K562 (cell line): ENCODE results near the gene KIF26B. TPM values are rescaled to one million over a fixed set of nuclear protein-coding genes. Genes with fewer than 3 reads are reported as not detected.

Experiments used
- ATF6 ChIP-seq: sonication (generic); formaldehyde crosslinking; IDR thresholded peaks from 2 replicates; pipeline ENCODE4 v1.4.0; 2020; ENCODE audit warnings: mild to moderate bottlenecking, missing genetic modification reagents
- FOXJ3 ChIP-seq: sonication (generic); formaldehyde crosslinking; IDR thresholded peaks from 2 replicates; pipeline ENCODE4 v1.4.0; 2020; ENCODE audit warnings: mild to moderate bottlenecking, missing genetic modification reagents
- HNRNPK ChIP-seq: fragments of 200-400 bp; formaldehyde crosslinking; IDR thresholded peaks from one replicate; pipeline ENCODE4 v1.6.1; 2018; ENCODE audit warnings: mild to moderate bottlenecking, low read depth, low read length; ENCODE audit not compliant: poor library complexity, severe bottlenecking
- RFX5 ChIP-seq: IDR thresholded peaks from 2 replicates; pipeline ENCODE4 v1.6.1; 2011; ENCODE audit warnings: low read depth, mild to moderate bottlenecking, improper control_type of control experiment, low read length
- SMARCB1 ChIP-seq: IDR thresholded peaks from 2 replicates; pipeline ENCODE4 v1.6.1; 2011; ENCODE audit warnings: improper control_type of control experiment, low read depth; ENCODE audit not compliant: insufficient read length
- ZNF311 ChIP-seq: fragments of 250-450 bp; sonication (Bioruptor Pico); IDR thresholded peaks from 2 replicates; pipeline ENCODE4 v1.4.0; 2020; ENCODE audit warnings: mild to moderate bottlenecking, moderate library complexity
- ZNF384 ChIP-seq: IDR thresholded peaks from 2 replicates; pipeline ENCODE4 v1.6.1; 2012; ENCODE audit warnings: low read depth, low read length, improper control_type of control experiment
- polyA plus RNA-seq, 8 experiments: library from polyadenylated mRNA; depleted of rRNA in 4 of 8; stranded (reverse) in 5 of 8; unstranded in 3 of 8; fragments of >200 nt; fragmentation: Nextera tagmentation in 2 of 8; fragmentation: Illumina TruSeq in 1 of 8; extraction: Ambion mirVana in 2 of 8; extraction: Trizol in 1 of 8; gene quantifications; 2 replicates each; pipeline versions ENCODE4 v1.2.1 to v1.2.3, GENCODE V29; 2011 to 2014; ENCODE audit warnings: inconsistent platforms in 1 of 8, missing spikeins in 1 of 8
- total RNA-seq, 7 experiments: library from RNA; depleted of rRNA in 6 of 7; stranded (reverse); fragments of >200 nt in 6 of 7; fragmentation: Illumina TruSeq in 2 of 7; extraction: Trizol in 2 of 7; gene quantifications; 2 replicates each; pipeline versions ENCODE4 v1.2.1 to v1.2.3, GENCODE V29; 2011 to 2021; ENCODE audit warnings: low replicate concordance in 1 of 7
- TF ChIP-seq, protein P1 (sequence below): sonication (generic); formaldehyde crosslinking; IDR thresholded peaks from 2 replicates; pipeline ENCODE4 v1.8.0; 2023; ENCODE audit warnings: missing genetic modification reagents, mild to moderate bottlenecking, borderline replicate concordance
- TF ChIP-seq, protein P2 (sequence below), 2 experiments: fragments of 450-650 bp in 1 of 2; sonication (generic) in 1 of 2; formaldehyde crosslinking in 1 of 2; IDR thresholded peaks; 2 replicates each; pipeline versions ENCODE4 v1.7.1 to v1.9.0; 2016 to 2022; ENCODE audit warnings: inconsistent platforms in 1 of 2, mild to moderate bottlenecking in 1 of 2, missing genetic modification reagents in 1 of 2

KIF26B gene
- total and polyA plus RNA-seq, 9 of the 15 experiments (the other 6 are each of a cell fraction or from before 2014, with no cell fraction given): 0.02 to 0.08 (median 0.03) TPM; not detected in 6

DNA sequence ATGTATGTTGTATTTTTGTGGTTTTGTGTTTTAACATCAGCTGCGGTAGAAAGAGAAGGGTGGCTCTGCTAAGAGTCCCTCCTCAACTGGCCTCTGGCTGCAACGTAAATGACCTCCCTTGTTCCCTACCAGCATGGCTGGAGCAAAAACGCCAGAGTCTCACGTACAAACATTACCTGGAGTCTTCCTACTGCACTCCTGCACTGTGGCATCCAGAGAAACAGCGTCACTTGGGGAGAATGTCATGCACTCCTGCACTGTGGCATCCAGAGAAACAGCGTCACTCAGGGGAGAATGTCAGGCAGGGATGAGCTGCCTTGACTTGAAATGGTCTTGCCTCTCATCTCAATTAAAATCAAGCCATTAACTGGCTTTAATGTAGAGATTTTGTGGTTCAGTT lies 314.2 kb downstream of the KIF26B start (continued):
- TF ChIP-seq, protein P1, sequence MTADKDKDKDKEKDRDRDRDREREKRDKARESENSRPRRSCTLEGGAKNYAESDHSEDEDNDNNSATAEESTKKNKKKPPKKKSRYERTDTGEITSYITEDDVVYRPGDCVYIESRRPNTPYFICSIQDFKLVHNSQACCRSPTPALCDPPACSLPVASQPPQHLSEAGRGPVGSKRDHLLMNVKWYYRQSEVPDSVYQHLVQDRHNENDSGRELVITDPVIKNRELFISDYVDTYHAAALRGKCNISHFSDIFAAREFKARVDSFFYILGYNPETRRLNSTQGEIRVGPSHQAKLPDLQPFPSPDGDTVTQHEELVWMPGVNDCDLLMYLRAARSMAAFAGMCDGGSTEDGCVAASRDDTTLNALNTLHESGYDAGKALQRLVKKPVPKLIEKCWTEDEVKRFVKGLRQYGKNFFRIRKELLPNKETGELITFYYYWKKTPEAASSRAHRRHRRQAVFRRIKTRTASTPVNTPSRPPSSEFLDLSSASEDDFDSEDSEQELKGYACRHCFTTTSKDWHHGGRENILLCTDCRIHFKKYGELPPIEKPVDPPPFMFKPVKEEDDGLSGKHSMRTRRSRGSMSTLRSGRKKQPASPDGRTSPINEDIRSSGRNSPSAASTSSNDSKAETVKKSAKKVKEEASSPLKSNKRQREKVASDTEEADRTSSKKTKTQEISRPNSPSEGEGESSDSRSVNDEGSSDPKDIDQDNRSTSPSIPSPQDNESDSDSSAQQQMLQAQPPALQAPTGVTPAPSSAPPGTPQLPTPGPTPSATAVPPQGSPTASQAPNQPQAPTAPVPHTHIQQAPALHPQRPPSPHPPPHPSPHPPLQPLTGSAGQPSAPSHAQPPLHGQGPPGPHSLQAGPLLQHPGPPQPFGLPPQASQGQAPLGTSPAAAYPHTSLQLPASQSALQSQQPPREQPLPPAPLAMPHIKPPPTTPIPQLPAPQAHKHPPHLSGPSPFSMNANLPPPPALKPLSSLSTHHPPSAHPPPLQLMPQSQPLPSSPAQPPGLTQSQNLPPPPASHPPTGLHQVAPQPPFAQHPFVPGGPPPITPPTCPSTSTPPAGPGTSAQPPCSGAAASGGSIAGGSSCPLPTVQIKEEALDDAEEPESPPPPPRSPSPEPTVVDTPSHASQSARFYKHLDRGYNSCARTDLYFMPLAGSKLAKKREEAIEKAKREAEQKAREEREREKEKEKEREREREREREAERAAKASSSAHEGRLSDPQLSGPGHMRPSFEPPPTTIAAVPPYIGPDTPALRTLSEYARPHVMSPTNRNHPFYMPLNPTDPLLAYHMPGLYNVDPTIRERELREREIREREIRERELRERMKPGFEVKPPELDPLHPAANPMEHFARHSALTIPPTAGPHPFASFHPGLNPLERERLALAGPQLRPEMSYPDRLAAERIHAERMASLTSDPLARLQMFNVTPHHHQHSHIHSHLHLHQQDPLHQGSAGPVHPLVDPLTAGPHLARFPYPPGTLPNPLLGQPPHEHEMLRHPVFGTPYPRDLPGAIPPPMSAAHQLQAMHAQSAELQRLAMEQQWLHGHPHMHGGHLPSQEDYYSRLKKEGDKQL (CRISPR knock-in tag): no peak
- TF ChIP-seq RFX5 (no peak), ATF6 (no peak), HNRNPK (no peak), SMARCB1 (no peak), FOXJ3 (CRISPR knock-in tag) (no peak), ZNF311 (CRISPR knock-in tag) (no peak), ZNF384 (no peak)
- TF ChIP-seq, protein P2, sequence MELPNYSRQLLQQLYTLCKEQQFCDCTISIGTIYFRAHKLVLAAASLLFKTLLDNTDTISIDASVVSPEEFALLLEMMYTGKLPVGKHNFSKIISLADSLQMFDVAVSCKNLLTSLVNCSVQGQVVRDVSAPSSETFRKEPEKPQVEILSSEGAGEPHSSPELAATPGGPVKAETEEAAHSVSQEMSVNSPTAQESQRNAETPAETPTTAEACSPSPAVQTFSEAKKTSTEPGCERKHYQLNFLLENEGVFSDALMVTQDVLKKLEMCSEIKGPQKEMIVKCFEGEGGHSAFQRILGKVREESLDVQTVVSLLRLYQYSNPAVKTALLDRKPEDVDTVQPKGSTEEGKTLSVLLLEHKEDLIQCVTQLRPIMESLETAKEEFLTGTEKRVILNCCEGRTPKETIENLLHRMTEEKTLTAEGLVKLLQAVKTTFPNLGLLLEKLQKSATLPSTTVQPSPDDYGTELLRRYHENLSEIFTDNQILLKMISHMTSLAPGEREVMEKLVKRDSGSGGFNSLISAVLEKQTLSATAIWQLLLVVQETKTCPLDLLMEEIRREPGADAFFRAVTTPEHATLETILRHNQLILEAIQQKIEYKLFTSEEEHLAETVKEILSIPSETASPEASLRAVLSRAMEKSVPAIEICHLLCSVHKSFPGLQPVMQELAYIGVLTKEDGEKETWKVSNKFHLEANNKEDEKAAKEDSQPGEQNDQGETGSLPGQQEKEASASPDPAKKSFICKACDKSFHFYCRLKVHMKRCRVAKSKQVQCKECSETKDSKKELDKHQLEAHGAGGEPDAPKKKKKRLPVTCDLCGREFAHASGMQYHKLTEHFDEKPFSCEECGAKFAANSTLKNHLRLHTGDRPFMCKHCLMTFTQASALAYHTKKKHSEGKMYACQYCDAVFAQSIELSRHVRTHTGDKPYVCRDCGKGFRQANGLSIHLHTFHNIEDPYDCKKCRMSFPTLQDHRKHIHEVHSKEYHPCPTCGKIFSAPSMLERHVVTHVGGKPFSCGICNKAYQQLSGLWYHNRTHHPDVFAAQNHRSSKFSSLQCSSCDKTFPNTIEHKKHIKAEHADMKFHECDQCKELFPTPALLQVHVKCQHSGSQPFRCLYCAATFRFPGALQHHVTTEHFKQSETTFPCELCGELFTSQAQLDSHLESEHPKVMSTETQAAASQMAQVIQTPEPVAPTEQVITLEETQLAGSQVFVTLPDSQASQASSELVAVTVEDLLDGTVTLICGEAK (IDR thresholded peaks at IDR 0.05): no peak
- TF ChIP-seq, protein P2 (CRISPR knock-in tag; IDR thresholded peaks at IDR 0.05): no peak
